Stimulated activated CD4-positive, alpha-beta T cell treated with anti-CD3 and anti-CD28 coated beads, Interleukin-1b, Interleukin-23, amount 100 ng/mL, for 48 hours (primary cell): ENCODE data around the gene PROB1.
A peak's percentile ranks its signal among the peaks of the same experiment; 100 is the strongest.
"Not testable (repeated sequence)": the region's sequence is repeated elsewhere in the genome, so short reads cannot be mapped to it uniquely, and the experiment has no call there.

Experiments
- DNase-seq: peaks from one replicate; pipeline ENCODE4 v3.0.0-alpha.2; 2020

The PROB1 gene

DNA sequence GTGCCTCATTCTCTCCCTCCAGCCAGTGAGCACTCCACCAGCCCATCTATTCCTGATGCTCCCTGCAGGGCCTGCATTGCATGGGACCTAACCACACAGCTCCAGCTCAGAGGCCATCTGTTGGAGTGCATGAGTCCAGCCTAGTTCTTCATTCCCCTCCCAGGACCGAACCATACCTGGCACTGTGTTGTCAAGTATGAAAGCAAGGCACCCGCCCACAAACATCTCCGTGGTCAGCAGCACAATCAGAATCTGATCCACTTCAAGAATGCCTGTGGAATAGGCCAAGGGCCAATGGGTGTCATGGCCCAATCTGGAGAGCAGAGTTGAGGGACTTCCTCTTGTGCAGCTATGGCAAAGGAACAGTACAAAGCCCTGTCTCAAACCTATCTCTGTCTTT, 17.7 kb downstream of the PROB1 start:
- no peak for DNase-seq

DNA sequence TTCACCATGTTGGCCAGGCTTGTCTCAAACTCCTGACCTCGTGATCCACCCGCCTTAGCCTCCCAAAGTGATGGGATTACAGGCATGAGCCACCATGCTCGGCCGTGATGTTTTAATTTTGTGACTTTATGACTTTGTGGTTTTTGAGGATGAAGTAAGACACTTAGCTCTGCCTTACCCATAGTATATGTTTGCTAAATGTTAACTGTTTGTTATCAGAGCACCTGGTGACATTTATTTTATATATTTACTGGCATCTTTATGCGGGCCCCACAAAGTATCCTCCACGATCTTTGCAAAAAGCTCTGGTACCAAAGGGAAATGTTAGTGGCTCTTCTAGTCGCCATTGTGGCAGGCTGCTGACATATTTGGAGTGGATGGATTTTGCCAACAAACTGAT, 18.5 kb downstream of the PROB1 start:
- DNase-seq: no peak

DNA sequence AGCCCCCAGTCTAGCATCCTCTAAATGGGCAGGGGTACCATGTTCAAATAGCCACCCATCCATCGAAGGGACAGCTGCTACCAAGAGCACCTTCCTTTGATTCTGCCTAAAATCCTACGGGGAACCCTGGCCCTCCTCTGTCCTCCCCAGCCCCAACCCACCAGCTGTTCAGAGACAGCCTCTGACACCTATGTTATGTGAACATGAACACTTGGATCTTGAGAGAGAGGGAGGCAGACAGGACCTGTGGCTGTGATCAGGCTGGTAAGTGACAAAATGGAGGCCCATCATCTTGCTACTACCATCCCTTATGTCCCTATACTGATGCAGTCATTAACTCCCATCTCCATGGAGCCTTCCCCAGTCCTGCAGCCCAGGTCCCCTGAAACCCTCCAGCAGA, 20.0 kb downstream of the PROB1 start:
- DNase-seq: no peak

DNA sequence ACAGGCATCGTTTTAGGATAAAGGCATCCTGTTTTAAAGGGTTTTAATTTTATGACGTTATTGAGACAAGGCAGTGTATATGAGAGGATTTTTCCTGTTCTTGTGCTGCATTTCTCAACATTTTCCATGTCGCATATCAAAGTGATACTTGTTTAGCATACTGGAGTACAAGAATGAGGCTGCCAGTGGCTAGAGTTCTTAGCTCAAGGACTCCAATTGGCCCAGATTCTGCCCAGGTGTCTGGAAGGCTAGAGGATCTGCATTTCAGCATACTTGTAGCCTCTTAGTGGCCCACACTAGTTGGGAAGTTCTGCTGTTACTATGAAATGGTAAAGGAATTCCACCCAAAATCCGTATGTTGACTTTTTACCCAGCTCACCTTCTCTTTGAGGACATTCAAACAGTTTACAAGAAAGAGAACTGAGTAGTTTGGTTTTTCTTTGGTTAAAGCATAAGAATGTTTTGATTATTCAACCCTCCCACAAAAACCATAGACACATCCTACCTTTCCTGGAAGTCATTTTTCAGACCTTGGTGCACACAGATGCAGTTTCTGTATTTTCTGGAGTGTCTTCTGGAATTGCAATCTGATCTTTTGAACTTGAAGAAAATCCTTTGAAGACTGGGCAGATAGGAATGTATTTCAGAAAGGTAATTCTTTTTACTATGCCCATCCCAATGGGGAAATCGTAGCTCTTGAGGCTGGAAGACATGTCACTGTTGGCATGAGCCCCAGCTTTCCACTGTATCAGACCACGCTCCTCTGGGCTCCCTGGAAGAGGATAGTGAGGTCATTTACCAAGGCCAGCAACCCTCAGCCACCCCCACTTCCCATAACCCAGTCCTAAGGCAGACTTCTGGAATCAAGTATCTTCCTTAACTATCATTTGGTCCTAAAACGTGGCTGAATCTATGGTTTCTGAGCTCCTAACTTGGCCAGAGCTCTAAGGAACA, 23.1 kb downstream of the PROB1 start:
- no peak for DNase-seq

- DNase-seq: no peak
Measured at GRCh38 chr5:139369181-139369580, 25.7 kb downstream of the PROB1 start.

- DNase-seq: no peak
Measured at GRCh38 chr5:139368613-139369012, 26.3 kb downstream of the PROB1 start.

- no peak for DNase-seq
Measured at GRCh38 chr5:139364466-139364865, 30.4 kb downstream of the PROB1 start.

DNA sequence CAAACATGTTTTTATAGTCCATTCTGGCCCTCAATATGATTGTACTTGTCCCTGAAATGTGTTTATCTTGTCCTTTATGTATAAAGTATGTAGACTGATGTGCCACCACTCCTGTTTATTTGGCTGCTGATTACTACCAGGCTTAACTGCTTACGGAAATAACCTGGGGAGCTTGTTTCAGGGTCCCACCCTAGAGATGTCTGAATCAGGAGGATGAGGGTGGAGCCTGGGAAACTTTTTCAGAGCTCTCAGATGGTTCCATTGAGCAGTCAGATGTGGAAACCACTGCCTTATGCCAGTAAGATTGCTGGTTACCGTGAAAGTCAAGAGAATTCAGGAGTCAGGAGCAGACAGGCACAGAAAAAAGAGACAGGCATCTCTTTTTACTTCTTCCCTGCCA, 31.0 kb downstream of the PROB1 start:
- no peak for DNase-seq

GRCh38 chr5:139361835-139362429, 33.0 kb downstream of the PROB1 start:
- DNase-seq: no peak

DNA sequence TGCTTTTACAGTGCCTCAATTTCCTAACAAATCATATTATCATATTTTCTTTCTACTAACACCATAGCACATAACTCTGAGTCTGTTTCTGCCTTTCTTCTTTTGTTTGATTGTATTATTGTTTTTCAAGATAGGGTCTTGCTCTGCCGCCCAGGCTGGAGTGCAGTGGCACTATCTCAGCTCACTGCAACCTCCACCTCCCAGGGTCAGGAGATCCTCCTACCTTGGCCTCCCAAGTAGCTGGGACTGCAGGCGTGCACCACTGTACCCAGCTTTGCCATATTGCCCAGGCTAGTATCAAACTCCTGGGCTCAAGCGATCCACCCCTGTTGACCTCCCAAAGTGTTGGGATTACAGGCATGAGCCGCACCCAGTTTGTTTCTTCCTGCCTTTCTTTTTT, 34.5 kb downstream of the PROB1 start:
- no peak for DNase-seq

DNA sequence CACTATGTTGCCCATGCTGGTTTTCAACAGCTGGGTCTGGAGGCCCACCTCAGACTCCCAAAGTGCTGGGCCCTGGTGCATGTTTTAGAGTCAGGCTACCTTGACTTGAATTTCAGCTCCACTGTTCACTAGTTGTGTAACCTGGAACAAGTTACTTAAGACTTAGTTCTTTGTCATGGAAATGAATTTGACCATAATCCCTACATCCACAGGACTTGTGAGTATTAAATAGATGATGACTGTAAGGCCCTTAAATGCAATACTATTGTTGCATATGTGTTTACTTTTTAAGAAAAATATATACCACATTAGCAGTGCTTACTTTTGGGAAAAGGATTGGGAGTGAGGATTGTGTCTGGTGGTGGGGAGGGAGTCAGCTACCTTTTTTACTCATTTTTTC, 36.8 kb downstream of the PROB1 start:
- no peak for DNase-seq

- not testable (repeated sequence) for DNase-seq
Measured at GRCh38 chr5:139355900-139356299, 39.0 kb downstream of the PROB1 start.

DNA sequence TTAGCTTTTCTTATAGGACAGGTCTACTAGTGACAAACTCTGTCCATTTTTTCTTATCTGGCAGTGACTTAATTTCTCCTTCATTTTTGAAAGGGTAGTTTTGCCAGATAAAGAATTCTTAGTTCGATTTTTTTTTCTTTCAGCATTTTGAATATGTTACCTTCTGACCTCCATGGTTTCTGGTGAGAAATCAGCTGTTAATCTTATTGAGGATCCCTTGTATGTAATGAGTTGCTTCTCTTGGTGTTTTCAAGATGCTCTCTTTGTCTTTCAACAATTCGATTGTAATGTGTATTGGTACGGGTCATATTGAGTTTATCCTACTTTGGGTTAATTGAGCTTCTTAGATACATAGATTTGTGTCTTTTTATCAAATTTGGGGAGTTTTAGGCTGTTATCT, 40.7 kb downstream of the PROB1 start:
- no peak for DNase-seq

GRCh38 chr5:139347863-139348262, 47.0 kb downstream of the PROB1 start:
- not testable (repeated sequence) for DNase-seq

GRCh38 chr5:139345442-139345841, 49.5 kb downstream of the PROB1 start:
- not testable (repeated sequence) for DNase-seq

- no peak for DNase-seq
Measured at GRCh38 chr5:139344177-139344576, 50.7 kb downstream of the PROB1 start.

DNA sequence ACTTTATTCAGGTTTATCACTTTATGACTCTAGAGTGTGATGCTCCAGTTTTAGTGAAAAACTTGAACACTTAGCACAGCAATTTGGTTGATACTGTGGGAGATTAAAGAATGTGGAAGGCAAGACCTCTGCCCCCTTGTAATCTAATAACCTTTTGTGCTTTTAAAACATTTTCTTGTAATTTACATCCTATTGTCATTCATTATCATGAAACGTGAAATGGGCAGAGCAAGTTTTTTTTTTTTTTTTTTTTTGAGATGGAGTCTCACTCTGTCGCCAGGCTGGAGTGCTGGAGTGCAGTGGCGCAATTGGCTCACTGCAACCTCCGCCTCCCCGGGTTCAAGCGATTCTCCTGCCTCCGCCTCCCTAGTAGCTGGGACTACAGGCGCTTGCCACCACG, 51.4 kb downstream of the PROB1 start:
- no peak for DNase-seq

DNA sequence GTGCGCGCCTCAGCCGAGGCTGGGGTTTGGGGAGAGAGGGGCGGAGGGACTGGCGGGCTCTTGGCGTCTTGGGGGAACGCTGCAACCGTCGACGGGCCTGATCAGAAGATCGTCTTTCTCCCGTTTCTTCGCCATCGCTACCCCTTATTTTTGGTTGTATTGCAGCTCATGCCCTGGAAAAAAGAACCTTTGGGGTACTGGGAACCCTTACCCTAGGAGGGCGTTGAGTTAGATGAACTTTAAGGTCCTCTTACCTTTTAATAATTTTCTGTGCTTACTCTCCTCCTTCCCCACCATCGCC, 52.5 kb downstream of the PROB1 start:
- DNase-seq: no peak

DNA sequence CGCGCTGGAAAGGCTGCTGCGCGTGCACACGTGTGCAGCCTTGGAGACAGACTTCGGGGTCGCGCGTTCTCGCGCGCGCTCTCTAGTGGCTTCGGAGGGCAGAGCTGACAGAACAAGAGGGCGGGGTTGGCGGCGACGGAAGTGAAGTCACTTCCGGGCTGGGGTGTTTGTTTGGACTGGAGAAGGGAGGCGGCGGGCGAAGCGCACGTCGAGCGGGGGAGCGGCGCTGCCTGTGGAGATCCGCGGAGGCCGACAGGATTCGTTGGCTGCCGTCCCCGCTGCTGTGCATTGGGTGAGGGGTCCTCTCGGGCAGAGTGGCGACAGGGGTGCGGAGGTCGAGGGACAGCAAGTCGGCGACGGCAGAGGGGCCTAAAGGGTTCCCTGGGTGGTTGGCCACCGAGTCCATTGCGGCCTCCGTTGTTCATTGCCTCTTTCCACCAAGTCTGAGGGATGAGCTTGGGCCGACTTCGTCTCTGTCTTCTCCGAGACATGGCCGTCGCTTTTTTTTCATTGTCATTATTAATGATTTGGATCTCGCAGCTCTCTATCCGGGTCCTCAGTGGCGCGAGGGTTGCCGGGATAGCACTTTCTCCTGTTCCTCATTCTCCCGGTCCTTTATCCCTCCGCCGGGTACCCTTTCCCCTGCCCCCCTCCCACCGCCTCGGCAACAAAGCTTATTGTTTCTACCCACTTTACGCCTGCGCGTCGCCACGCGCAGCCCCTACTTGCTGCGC, 53.0 kb downstream of the PROB1 start, which contains the start of gene PAIP2:
Gene PAIP2 (plus strand): TSS at position 166 of the 734 bp plus-strand sequence. CDS start 21,931 bp downstream, outside the sequence.
- peak; percentile 97 for DNase-seq

- no peak for DNase-seq
Measured at GRCh38 chr5:139341187-139341688, 53.7 kb downstream of the PROB1 start.
